Activated naive CD8-positive, alpha-beta T cell treated with anti-CD3 and anti-CD28 coated beads, Interleukin-2, amount 10 ng/mL, durations not matched to agents 7 days and 5 days (primary cell): Measurements from ENCODE around the gene CRIM1. TPM values are rescaled to one million over a fixed set of nuclear protein-coding genes. Genes with fewer than 3 reads are reported as not detected.

Experiments
- ATAC-seq: fragments of 150-1000 bp; cut with Tn5 transposase; one replicate; pipeline ENCODE4 v1.10.0; 2021; ENCODE audit warnings: low read depth, moderate library complexity
- POLR2A ChIA-PET: fragments of 350-600 bp; sonication (Branson Sonifier 250); formaldehyde crosslinking; loops from one replicate; lab custom pipeline; 2021; ENCODE audit warnings: antibody characterized with exemption; lab: Charles Lee
- DNase-seq: peaks from one replicate; pipeline ENCODE4 v3.0.0; 2021
- H3K27ac Mint-ChIP-seq: one replicate; pipeline ENCODE4 v1.8.0; 2022; ENCODE audit warnings: mild to moderate bottlenecking, mixed read lengths
- H3K27me3 Mint-ChIP-seq: one replicate; pipeline ENCODE4 v1.8.0; 2022; ENCODE audit warnings: mild to moderate bottlenecking, moderate library complexity, mixed read lengths
- H3K36me3 Mint-ChIP-seq: one replicate; pipeline ENCODE4 v1.8.0; 2021; ENCODE audit warnings: mild to moderate bottlenecking, mixed read lengths
- H3K4me1 Mint-ChIP-seq: one replicate; pipeline ENCODE4 v1.8.0; 2021; ENCODE audit warnings: mixed read lengths
- H3K4me3 Mint-ChIP-seq: one replicate; pipeline ENCODE4 v1.8.0; 2022; ENCODE audit warnings: mild to moderate bottlenecking, moderate library complexity, mixed read lengths
- H3K9me3 Mint-ChIP-seq: one replicate; pipeline ENCODE4 v1.8.0; 2021; ENCODE audit warnings: mixed read lengths
- total RNA-seq, 2 experiments: library from RNA; stranded (reverse); gene quantifications; one replicate each; pipeline ENCODE4 v1.2.3, GENCODE V29; 2021

Gene CRIM1
- total RNA-seq, 2 experiments from 2014 or later, result 3.2 to 3.5 TPM

DNA sequence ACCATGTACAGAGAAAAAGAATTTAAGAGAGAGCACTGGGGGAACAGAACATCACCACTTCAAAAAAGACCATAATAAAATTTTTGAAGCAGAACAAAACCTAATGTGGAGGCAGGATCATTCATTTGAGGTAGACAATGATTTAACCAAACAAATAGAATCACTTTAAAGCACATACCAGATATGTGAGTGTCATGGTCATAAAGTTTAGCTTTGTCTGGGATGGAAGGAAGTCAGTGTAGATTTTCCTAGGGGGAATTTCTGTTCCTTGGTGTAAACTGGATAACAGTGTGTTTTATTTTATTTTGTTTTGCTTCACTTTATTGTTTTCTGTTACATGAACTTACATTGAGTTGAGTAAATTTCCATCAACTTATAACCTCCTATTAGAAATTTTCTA lies 120.8 kb downstream of the CRIM1 start:
- Mint-ChIP-seq H3K36me3 (peaks cover 15% of the 10 kb centered on the region), H3K4me1 (no peaks in the 10 kb centered on the region), H3K27me3 (no peaks in the 10 kb centered on the region), H3K9me3 (peaks cover 21% of the 10 kb centered on the region), H3K27ac (no peak overlapping the region), H3K4me3 (no peak overlapping the region)
- POLR2A ChIA-PET, result no interaction called here
- DNase-seq, result no peak
- ATAC-seq, result no peak

DNA sequence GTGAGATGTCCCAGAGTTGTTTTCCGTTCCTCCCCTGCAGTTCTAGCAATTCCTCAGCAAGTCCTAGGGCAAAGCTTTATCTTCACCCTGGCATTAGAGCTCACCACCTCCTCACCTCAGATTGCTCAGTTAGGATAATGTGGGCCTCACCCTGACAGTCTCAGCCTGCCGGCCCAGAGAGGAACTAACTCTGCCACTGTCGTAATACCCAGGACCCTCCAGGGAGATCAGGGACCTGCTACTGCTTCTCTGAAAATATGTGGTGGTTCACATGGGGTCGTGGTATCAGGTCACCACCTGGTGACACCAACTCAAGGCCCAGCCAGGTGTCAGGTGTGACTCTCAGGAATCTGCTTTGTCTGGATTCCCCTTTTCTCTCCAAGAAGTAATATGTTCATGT lies 121.7 kb downstream of the CRIM1 start:
- POLR2A ChIA-PET, result no interaction called here
- no peaks in the 10 kb centered on the region for H3K27me3 Mint-ChIP-seq
- no peak for ATAC-seq
- no peaks in the 10 kb centered on the region for H3K4me1 Mint-ChIP-seq
- peaks cover 16% of the 10 kb centered on the region for H3K36me3 Mint-ChIP-seq
- DNase-seq, result no peak
- H3K4me3 Mint-ChIP-seq, result no peak overlapping the region
- H3K27ac Mint-ChIP-seq, result no peak overlapping the region
- peaks cover 21% of the 10 kb centered on the region for H3K9me3 Mint-ChIP-seq

DNA sequence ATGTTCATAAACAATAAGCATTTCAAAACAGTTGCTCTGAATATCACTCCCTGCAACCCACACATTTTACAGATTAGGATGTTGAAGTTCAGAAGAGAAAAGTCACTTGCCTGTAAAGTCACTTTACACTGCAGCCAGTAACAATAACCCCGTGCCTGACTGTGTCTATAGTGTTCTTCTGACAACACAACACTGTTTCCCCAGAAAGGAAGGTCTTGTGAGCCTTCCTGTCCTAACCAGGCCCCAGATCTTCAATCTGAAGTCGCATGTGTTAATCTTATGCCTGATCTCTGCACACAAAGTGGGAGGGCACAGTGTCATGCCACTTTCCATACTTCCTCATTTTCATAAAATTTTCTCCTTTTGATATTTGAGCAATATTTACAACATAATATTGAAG lies 122.2 kb downstream of the CRIM1 start:
- POLR2A ChIA-PET, result no interaction called here
- Mint-ChIP-seq H3K9me3 (peaks cover 21% of the 10 kb centered on the region), H3K27ac (no peak overlapping the region), H3K4me3 (no peak overlapping the region), H3K27me3 (no peaks in the 10 kb centered on the region), H3K36me3 (peaks cover 16% of the 10 kb centered on the region), H3K4me1 (no peaks in the 10 kb centered on the region)
- ATAC-seq (no peak), DNase-seq (no peak)

DNA sequence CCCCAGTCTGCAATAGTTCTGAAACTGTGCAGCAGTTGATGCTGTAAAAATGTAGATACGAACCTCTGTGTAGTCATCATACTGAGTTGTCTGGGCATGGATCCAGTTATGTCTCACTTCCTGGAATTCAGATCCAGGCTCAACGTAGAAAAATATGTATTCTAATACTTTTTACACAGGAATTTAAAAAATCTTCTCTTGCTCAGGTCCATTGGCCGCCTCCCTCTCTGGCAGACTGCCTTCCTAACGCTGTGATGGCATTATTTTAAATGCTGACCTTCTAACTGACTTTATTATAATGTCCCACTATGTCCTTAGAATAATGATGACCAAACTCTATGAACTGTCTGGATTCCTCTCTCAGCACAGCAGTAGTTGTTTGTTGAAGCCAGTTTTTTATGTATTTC lies 122.8 kb downstream of the CRIM1 start:
- ATAC-seq (no peak), DNase-seq (no peak)
- no peak overlapping the region for H3K27ac Mint-ChIP-seq
- POLR2A ChIA-PET, result no interaction called here
- no peaks in the 10 kb centered on the region for H3K27me3 Mint-ChIP-seq
- H3K4me3 Mint-ChIP-seq, result no peak overlapping the region
- peaks cover 23% of the 10 kb centered on the region for H3K9me3 Mint-ChIP-seq
- no peaks in the 10 kb centered on the region for H3K4me1 Mint-ChIP-seq
- peaks cover 16% of the 10 kb centered on the region for H3K36me3 Mint-ChIP-seq

DNA sequence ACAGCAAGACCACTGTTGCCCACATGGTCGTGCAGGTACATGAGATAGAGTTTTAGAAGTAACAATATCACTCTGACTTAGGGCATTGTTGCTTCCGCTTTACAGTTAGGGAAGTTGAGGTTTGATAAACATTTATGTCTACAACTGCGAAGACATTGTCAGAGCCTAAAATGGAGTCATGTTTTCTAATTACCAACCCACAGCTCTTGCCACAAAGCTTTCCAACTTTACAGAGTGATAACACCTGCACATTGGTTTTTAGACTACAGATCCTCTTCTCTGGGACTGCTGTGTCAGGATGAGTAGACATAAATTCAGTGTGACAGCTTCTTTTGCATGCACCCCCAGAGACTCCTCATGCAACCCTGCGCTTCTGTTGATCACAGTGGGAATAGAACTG lies 123.4 kb downstream of the CRIM1 start:
- peaks cover 16% of the 10 kb centered on the region for H3K36me3 Mint-ChIP-seq
- no peak overlapping the region for H3K4me3 Mint-ChIP-seq
- DNase-seq, result no peak
- POLR2A ChIA-PET, result no interaction called here
- ATAC-seq, result no peak
- H3K9me3 Mint-ChIP-seq, result peaks cover 22% of the 10 kb centered on the region
- H3K27ac Mint-ChIP-seq, result no peak overlapping the region
- no peaks in the 10 kb centered on the region for H3K4me1 Mint-ChIP-seq
- H3K27me3 Mint-ChIP-seq, result no peaks in the 10 kb centered on the region

DNA sequence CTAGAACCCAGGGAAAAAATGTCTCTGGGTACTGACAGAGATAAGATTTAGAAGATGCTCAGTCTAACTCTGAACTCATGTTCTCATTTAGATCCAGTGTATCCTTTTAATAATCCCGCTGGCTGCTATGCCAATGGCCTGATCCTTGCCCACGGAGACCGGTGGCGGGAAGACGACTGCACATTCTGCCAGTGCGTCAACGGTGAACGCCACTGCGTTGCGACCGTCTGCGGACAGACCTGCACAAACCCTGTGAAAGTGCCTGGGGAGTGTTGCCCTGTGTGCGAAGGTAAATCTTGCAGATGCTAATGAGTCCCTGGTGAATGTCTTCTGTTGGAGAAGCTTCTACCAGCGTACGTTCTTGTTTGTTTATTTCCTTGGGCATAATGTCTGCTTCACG lies 123.8 kb downstream of the CRIM1 start:
- Mint-ChIP-seq H3K4me3 (no peak overlapping the region), H3K27ac (no peak overlapping the region), H3K27me3 (no peaks in the 10 kb centered on the region), H3K36me3 (peaks cover 16% of the 10 kb centered on the region), H3K4me1 (no peaks in the 10 kb centered on the region), H3K9me3 (peaks cover 18% of the 10 kb centered on the region)
- ATAC-seq, result no peak
- no peak for DNase-seq
- POLR2A ChIA-PET, result no interaction called here

DNA sequence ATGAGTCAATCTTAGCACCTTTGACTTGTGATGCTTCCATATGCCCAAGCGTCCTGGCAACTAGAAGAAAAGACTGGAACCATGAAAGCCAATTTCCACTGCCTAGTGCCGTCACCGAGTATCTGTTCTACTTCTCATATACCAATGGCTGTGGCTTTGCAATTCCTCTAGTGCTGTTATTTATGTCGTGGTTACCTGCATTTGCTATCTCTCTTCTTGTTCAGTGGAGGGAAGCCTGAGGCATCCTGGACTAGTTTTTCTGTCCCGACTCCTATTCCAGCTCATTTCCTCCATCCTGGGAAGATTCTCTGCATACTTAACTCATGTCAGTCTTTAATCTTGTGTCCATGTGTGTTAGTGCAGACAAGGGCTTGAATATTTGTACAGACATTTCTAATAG lies 124.5 kb downstream of the CRIM1 start:
- H3K9me3 Mint-ChIP-seq, result peaks cover 16% of the 10 kb centered on the region
- POLR2A ChIA-PET, result no interaction called here
- H3K36me3 Mint-ChIP-seq, result peaks cover 16% of the 10 kb centered on the region
- H3K27me3 Mint-ChIP-seq, result no peaks in the 10 kb centered on the region
- H3K4me3 Mint-ChIP-seq, result no peak overlapping the region
- no peaks in the 10 kb centered on the region for H3K4me1 Mint-ChIP-seq
- DNase-seq, result no peak
- H3K27ac Mint-ChIP-seq, result no peak overlapping the region
- no peak for ATAC-seq

DNA sequence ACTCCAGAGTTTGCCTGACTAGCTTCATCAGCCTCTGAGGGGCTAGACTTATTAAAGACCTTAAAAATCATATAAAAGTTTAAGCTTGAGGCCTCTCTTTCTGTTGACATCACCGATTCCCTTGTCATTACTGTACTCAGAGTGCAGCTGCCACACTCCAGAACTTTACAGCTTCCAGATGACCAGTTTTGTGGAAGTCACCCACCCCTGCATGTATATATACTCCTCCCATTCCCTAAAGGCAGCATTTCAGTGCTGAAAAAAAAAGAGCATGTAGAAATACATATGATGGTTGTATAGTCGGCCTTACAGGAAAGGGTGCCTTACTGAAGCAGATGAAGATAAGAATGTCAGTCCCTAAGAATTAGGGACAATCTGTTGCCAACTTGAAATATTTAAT lies 125.1 kb downstream of the CRIM1 start:
- DNase-seq (no peak), ATAC-seq (no peak)
- H3K27ac Mint-ChIP-seq, result no peak overlapping the region
- H3K27me3 Mint-ChIP-seq, result no peaks in the 10 kb centered on the region
- no peaks in the 10 kb centered on the region for H3K4me1 Mint-ChIP-seq
- peaks cover 14% of the 10 kb centered on the region for H3K36me3 Mint-ChIP-seq
- POLR2A ChIA-PET, result no interaction called here
- peaks cover 13% of the 10 kb centered on the region for H3K9me3 Mint-ChIP-seq
- no peak overlapping the region for H3K4me3 Mint-ChIP-seq

DNA sequence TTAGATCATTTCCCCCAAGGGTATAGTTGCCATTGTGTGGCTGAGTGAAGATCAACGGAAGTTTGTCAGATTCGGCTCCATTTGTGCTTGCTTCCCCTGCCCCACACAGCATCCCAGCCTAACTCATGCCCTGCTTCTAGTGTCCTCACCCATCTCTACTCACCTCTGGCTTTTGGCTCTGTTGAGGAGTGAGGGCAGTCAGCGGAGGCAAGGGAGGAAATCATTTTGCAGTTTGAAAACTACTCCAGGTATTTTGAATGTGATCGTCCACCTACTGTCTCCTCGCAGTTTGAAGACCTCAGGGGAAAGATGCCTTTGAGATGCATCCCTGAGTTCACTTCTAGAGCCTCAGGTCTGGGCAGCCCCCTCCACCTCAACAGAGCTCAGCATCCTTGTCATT lies 126.1 kb downstream of the CRIM1 start:
- POLR2A ChIA-PET, result no interaction called here
- Mint-ChIP-seq H3K27ac (no peak overlapping the region), H3K4me1 (no peaks in the 10 kb centered on the region), H3K9me3 (peaks cover 7% of the 10 kb centered on the region), H3K4me3 (no peak overlapping the region), H3K36me3 (peaks cover 8% of the 10 kb centered on the region), H3K27me3 (no peaks in the 10 kb centered on the region)
- ATAC-seq (no peak), DNase-seq (no peak)

DNA sequence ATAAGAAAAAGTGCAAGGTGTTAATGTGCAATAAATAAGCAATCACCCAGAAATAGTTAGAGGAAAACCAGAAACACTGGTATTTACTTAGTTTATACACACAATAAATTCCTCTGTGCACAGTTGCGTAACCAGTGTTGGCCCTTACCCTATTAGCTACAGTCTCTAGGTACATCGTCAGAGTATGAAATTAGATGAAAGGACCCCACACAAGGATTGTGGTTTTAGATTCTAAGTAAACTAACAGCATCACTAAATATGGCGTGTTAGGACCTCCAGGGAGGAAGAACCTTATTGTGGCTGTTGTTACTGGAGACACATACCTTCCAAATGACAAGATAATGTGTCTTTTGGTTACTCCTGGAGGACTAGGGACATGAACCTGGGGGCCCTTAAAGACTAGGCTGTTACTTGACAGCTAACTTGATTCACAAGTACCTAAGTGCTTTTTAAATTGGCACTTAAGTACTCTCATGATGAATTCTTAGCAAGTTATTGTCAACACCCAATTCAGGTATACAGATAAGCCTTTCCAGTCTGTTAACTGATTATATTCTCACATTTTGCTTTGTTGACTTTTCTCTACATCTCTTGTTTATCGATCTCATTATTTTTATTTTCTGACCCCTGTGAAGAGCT lies 127.1 kb downstream of the CRIM1 start:
- ATAC-seq, result no peak
- POLR2A ChIA-PET, result no interaction called here
- no peak overlapping the region for H3K4me3 Mint-ChIP-seq
- peaks cover 2% of the 10 kb centered on the region for H3K9me3 Mint-ChIP-seq
- no peaks in the 10 kb centered on the region for H3K4me1 Mint-ChIP-seq
- no peak for DNase-seq
- peaks cover 8% of the 10 kb centered on the region for H3K36me3 Mint-ChIP-seq
- H3K27ac Mint-ChIP-seq, result no peak overlapping the region
- H3K27me3 Mint-ChIP-seq, result no peaks in the 10 kb centered on the region

DNA sequence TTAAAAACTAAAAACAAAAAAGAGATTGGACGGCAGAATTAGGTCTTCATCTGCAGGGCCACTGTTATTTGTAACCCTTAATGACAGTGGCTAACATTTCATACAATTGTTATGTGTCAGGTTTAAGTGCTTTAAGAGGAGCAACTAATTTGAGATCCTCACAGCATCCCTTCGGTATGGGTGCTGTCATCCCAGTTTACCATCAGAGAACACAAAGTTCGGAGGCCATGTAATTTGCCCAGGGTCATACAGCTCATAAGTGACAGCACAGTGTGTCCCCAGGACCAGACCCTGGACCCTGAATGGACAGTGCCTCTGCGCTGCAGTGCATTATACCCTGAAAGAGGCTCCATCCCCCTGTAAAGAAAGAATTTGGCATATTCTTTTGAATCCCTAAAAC lies 127.7 kb downstream of the CRIM1 start:
- peaks cover 8% of the 10 kb centered on the region for H3K36me3 Mint-ChIP-seq
- POLR2A ChIA-PET, result no interaction called here

DNA sequence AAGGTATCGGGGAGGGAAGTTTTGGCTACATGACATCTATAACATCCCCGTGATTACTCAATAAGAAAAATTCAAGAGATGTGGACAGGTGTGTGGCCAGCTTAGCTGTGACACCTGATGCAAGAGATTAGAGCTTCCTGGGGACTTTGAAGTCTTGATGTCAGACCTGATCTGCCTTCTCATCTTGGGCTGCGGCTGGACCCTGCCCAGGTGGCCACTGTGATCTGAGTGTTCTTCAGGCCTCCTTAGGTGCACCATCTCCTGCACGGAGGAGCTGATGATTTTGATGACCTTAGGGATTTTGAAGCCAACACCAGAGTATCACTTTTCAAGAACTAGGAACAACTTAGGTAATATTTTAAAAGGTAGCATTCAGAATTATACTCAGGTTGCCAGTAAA lies 128.9 kb downstream of the CRIM1 start:
- Mint-ChIP-seq H3K36me3 (peaks cover 4% of the 10 kb centered on the region), H3K9me3 (peaks cover 2% of the 10 kb centered on the region), H3K27ac (no peak overlapping the region), H3K27me3 (no peaks in the 10 kb centered on the region), H3K4me1 (no peaks in the 10 kb centered on the region), H3K4me3 (no peak overlapping the region)
- no peak for ATAC-seq
- POLR2A ChIA-PET, result no interaction called here
- no peak for DNase-seq

More for the DNA sequence above, 127.7 kb downstream of the CRIM1 start:
- Mint-ChIP-seq H3K4me1 (no peaks in the 10 kb centered on the region), H3K27ac (no peak overlapping the region), H3K27me3 (no peaks in the 10 kb centered on the region), H3K4me3 (no peak overlapping the region), H3K9me3 (peaks cover 2% of the 10 kb centered on the region)
- ATAC-seq (no peak), DNase-seq (no peak)

DNA sequence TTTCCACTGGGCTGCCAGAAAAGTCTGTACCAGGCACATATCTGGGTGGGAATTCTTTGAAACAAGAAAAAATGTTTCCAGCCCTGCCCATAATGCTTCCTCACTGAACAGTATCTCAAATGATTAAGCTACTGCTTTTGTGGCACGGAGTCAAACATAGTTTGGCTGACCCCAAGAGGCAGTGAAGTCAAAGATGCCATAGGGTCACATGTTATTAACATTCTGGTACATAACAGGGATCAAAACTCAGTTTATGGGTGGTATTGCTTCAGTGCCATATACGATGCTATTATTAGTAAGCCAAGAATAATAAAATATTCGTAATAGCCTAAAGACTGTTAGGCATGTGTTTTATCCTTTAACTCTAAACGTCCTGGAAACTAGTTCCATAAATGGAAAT lies 129.9 kb downstream of the CRIM1 start:
- POLR2A ChIA-PET, result no interaction called here
- H3K36me3 Mint-ChIP-seq, result peaks cover 2% of the 10 kb centered on the region
- H3K27ac Mint-ChIP-seq, result no peak overlapping the region
- no peak for DNase-seq
- no peaks in the 10 kb centered on the region for H3K4me1 Mint-ChIP-seq
- H3K9me3 Mint-ChIP-seq, result peaks cover 2% of the 10 kb centered on the region
- no peaks in the 10 kb centered on the region for H3K27me3 Mint-ChIP-seq
- no peak for ATAC-seq
- no peak overlapping the region for H3K4me3 Mint-ChIP-seq

DNA sequence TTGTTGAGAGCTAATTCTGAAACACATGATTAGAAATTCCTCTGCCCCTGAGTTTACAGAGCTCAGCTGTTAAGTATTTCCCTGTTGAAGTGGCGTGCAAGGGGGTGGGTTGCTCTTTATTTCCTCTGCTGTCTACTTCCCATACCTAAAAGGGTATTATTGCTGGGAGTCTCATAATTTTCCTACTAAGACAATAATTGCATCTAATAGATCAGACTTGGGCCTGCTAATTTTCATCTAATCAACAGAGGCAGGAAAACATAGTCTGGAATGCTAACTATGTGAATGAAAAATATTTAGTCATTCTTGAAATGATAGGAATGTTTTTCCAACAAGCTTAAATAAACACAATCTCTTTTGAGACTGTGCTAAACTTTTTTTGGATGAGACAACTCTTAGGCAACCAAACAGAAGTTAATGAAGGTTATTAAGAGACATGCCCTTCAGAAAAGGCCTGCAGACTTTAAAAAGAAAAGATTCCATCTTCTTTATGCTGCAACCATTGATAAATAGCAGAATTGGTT lies 131.0 kb downstream of the CRIM1 start:
- no peak overlapping the region for H3K27ac Mint-ChIP-seq
- POLR2A ChIA-PET, result no interaction called here
- H3K4me3 Mint-ChIP-seq, result no peak overlapping the region
- peaks cover 2% of the 10 kb centered on the region for H3K9me3 Mint-ChIP-seq
- no peak for DNase-seq
- no peak for ATAC-seq
- H3K27me3 Mint-ChIP-seq, result no peaks in the 10 kb centered on the region
- no peaks in the 10 kb centered on the region for H3K4me1 Mint-ChIP-seq
- H3K36me3 Mint-ChIP-seq, result peaks cover 2% of the 10 kb centered on the region
